Ishikawa (cell line): ENCODE data around the gene MYO18A.

Experiments
- CEBPB ChIP-seq: IDR thresholded peaks from 2 replicates; pipeline ENCODE4 v1.6.1; 2012
- EGR1 ChIP-seq: IDR thresholded peaks from 2 replicates; pipeline ENCODE4 v1.6.1; 2012
- EP300 ChIP-seq: IDR thresholded peaks from 2 replicates; pipeline ENCODE4 v1.6.1; 2012; ENCODE audit warnings: borderline replicate concordance
- FOXM1 ChIP-seq: IDR thresholded peaks from 2 replicates; pipeline ENCODE4 v1.6.1; 2012; ENCODE audit warnings: low read depth, borderline replicate concordance
- MAX ChIP-seq: IDR thresholded peaks from 2 replicates; pipeline ENCODE4 v1.6.1; 2012
- RAD21 ChIP-seq: IDR thresholded peaks from 2 replicates; pipeline ENCODE4 v1.6.1; 2012; ENCODE audit warnings: low read depth
- REST ChIP-seq: IDR thresholded peaks from 2 replicates; pipeline ENCODE4 v1.6.1; 2012; ENCODE audit warnings: low read depth, mild to moderate bottlenecking
- TAF1 ChIP-seq: IDR thresholded peaks from 2 replicates; pipeline ENCODE4 v1.6.1; 2012; ENCODE audit warnings: low read depth, mild to moderate bottlenecking
- TCF12 ChIP-seq: IDR thresholded peaks from 2 replicates; pipeline ENCODE4 v1.6.1; 2012; ENCODE audit warnings: low read depth
- TEAD4 ChIP-seq: IDR thresholded peaks from 2 replicates; pipeline ENCODE4 v1.6.1; 2012
- YY1 ChIP-seq: IDR thresholded peaks from 2 replicates; pipeline ENCODE4 v1.6.1; 2012; ENCODE audit warnings: low read depth

- TF ChIP-seq REST (no peak), EGR1 (no peak), EP300 (no peak), CEBPB (no peak), TCF12 (no peak), MAX (no peak), RAD21 (no peak), YY1 (no peak), TEAD4 (no peak), FOXM1 (no peak), TAF1 (no peak)
These were observed 73.1 kb downstream of the MYO18A start for GRCh38 chr17:29107084-29107483.
